IMR-90 (cell line): ENCODE data around the gene UNC79. TPM values are rescaled to one million over a fixed set of nuclear protein-coding genes. Genes with fewer than 3 reads are reported as not detected.

Source experiments
- ATAC-seq: fragments of 200-7000 bp; cut with Tn5 transposase; 2 replicates; pipeline ENCODE4 v1.9.1; 2020; ENCODE audit warnings: low read depth, mild to moderate bottlenecking, moderate library complexity
- BruUV-seq: library from RNA; stranded (reverse); fragments of 400-500 nt; replicated peaks from 2 replicates; lab custom pipeline; 2021; lab: Mats Ljungman, UMichigan
- CTCF ChIA-PET: fragments of 300-600 bp; formaldehyde crosslinking; extraction: SDS; loops from one replicate; lab custom pipeline; 2021; ENCODE audit warnings: antibody characterized with exemption; lab: Yijun Ruan, JAX
- POLR2A ChIA-PET: fragments of 300-600 bp; sonication (Branson Sonifier 250); formaldehyde crosslinking; loops from one replicate; lab custom pipeline; 2022; ENCODE audit warnings: antibody characterized with exemption; ENCODE audit not compliant: unreplicated experiment; lab: Charles Lee
- DNase-seq: peaks from one replicate; pipeline ENCODE4 v3.0.0; 2013
- H2AFZ ChIP-seq: replicated peaks from 2 replicates; pipeline ENCODE3; 2013; ENCODE audit warnings: low read length, mild to moderate bottlenecking; ENCODE audit not compliant: poor library complexity
- H2AK5ac ChIP-seq: 2 replicates; pipeline ENCODE4 v1.6.1; 2013; ENCODE audit warnings: low read depth, low read length, inconsistent platforms
- H2AK9ac ChIP-seq: replicated peaks from 2 replicates; pipeline ENCODE3; 2013; ENCODE audit warnings: mild to moderate bottlenecking, low read depth, low read length, moderate library complexity; ENCODE audit not compliant: poor library complexity
- H2BK120ac ChIP-seq: 2 replicates; pipeline ENCODE4 v1.6.1; 2013; ENCODE audit warnings: low read depth, low read length, inconsistent platforms
- H2BK15ac ChIP-seq: 3 replicates; pipeline ENCODE4 v1.6.1; 2013; ENCODE audit warnings: low read depth, low read length, inconsistent platforms
- H2BK20ac ChIP-seq: 2 replicates; pipeline ENCODE4 v1.6.1; 2013; ENCODE audit warnings: low read depth, mild to moderate bottlenecking, inconsistent platforms, low read length, moderate library complexity
- H2BK5ac ChIP-seq: 2 replicates; pipeline ENCODE4 v1.6.1; 2013; ENCODE audit warnings: mild to moderate bottlenecking, low read depth, low read length, inconsistent platforms; ENCODE audit not compliant: poor library complexity, severe bottlenecking
- H3K14ac ChIP-seq: replicated peaks from 2 replicates; pipeline ENCODE4 v1.6.1; 2013; ENCODE audit warnings: low read depth, low read length, inconsistent platforms
- H3K18ac ChIP-seq: 2 replicates; pipeline ENCODE4 v1.6.1; 2013; ENCODE audit warnings: low read depth, low read length, control low read depth
- H3K23ac ChIP-seq: 2 replicates; pipeline ENCODE4 v1.6.1; 2013; ENCODE audit warnings: low read depth, low read length, inconsistent platforms
- H3K27ac ChIP-seq: 2 replicates; pipeline ENCODE4 v1.5.1; 2013; ENCODE audit warnings: mild to moderate bottlenecking, control low read depth, low read length; ENCODE audit not compliant: insufficient read depth
- H3K27me3 ChIP-seq: 2 replicates; pipeline ENCODE4 v1.6.1; 2013; ENCODE audit warnings: low read length; ENCODE audit not compliant: control insufficient read depth, insufficient read depth
- H3K36me3 ChIP-seq: 2 replicates; pipeline ENCODE4 v1.6.1; 2013; ENCODE audit warnings: low read length, mixed read lengths; ENCODE audit not compliant: control insufficient read depth, insufficient read depth
- H3K4ac ChIP-seq: 2 replicates; pipeline ENCODE4 v1.6.1; 2013; ENCODE audit warnings: low read depth, low read length, inconsistent platforms
- H3K4me1 ChIP-seq: 2 replicates; pipeline ENCODE4 v1.6.1; 2013; ENCODE audit warnings: low read length, mixed read lengths; ENCODE audit not compliant: control insufficient read depth, insufficient read depth
- H3K4me2 ChIP-seq: 2 replicates; pipeline ENCODE4 v1.6.1; 2013; ENCODE audit warnings: low read depth, mild to moderate bottlenecking, control low read depth, low read length, moderate library complexity
- H3K4me3 ChIP-seq: 2 replicates; pipeline ENCODE4 v1.5.1; 2013; ENCODE audit warnings: low read depth, mild to moderate bottlenecking, control low read depth, low read length, moderate library complexity; ENCODE audit not compliant: insufficient read depth
- H3K56ac ChIP-seq: 2 replicates; pipeline ENCODE4 v1.6.1; 2013; ENCODE audit warnings: low read length, inconsistent platforms; ENCODE audit not compliant: insufficient read depth; ENCODE audit errors: extremely low read depth
- H3K79me1 ChIP-seq, 2 experiments: 2 replicates each; pipeline ENCODE4 v1.6.1; 2013; ENCODE audit warnings: low read length in 2 of 2, inconsistent platforms in 1 of 2, low read depth in 1 of 2
- H3K9ac ChIP-seq: 2 replicates; pipeline ENCODE4 v1.6.1; 2013; ENCODE audit warnings: low read depth, low read length, control low read depth
- H3K9me1 ChIP-seq: 2 replicates; pipeline ENCODE4 v1.6.1; 2013; ENCODE audit warnings: low read length, inconsistent platforms; ENCODE audit not compliant: insufficient read depth
- H3K9me3 ChIP-seq: 2 replicates; pipeline ENCODE4 v1.6.1; 2013; ENCODE audit warnings: low read length; ENCODE audit not compliant: control insufficient read depth, insufficient read depth
- H4K20me1 ChIP-seq: 2 replicates; pipeline ENCODE4 v1.6.1; 2013; ENCODE audit warnings: low read length, inconsistent platforms; ENCODE audit not compliant: insufficient read depth
- H4K5ac ChIP-seq: 2 replicates; pipeline ENCODE4 v1.6.1; 2013; ENCODE audit warnings: mild to moderate bottlenecking, low read depth, low read length, control low read depth
- H4K8ac ChIP-seq, 2 experiments: 2 replicates each; pipeline ENCODE4 v1.6.1; 2013; ENCODE audit warnings: low read depth in 2 of 2, low read length in 2 of 2, control low read depth in 1 of 2, inconsistent platforms in 1 of 2
- H4K91ac ChIP-seq: 2 replicates; pipeline ENCODE4 v1.6.1; 2013; ENCODE audit warnings: low read depth, low read length, inconsistent platforms; ENCODE audit not compliant: insufficient read depth
- BHLHE40 ChIP-seq: fragments of 150-350 bp; IDR thresholded peaks from 2 replicates; pipeline ENCODE4 v1.6.1; 2016; ENCODE audit warnings: mild to moderate bottlenecking, low read depth, low read length
- CTCF ChIP-seq: conservative IDR thresholded peaks from 2 replicates; pipeline ENCODE4 v1.5.1; 2012; ENCODE audit warnings: mild to moderate bottlenecking, low read depth, low read length, improper control_type of control experiment
- ELK1 ChIP-seq: fragments of 150-350 bp; IDR thresholded peaks from 2 replicates; pipeline ENCODE4 v1.6.1; 2016; ENCODE audit warnings: low read depth, mild to moderate bottlenecking, low read length, moderate library complexity, borderline replicate concordance
- MAFK ChIP-seq: IDR thresholded peaks from 2 replicates; pipeline ENCODE4 v1.6.1; 2012; ENCODE audit warnings: low read depth, low read length, improper control_type of control experiment
- MXI1 ChIP-seq: IDR thresholded peaks from 2 replicates; pipeline ENCODE4 v1.6.1; 2012; ENCODE audit warnings: low read depth, mild to moderate bottlenecking, low read length, moderate library complexity, borderline replicate concordance
- NFE2L2 ChIP-seq: fragments of 150-350 bp; IDR thresholded peaks from 2 replicates; pipeline ENCODE4 v1.6.1; 2016; ENCODE audit warnings: low read depth, mild to moderate bottlenecking, low read length
- RAD21 ChIP-seq: IDR thresholded peaks from 2 replicates; pipeline ENCODE4 v1.6.1; 2012; ENCODE audit warnings: low read length, improper control_type of control experiment
- RCOR1 ChIP-seq: IDR thresholded peaks from 2 replicates; pipeline ENCODE4 v1.6.1; 2012; ENCODE audit warnings: mild to moderate bottlenecking, low read length, improper control_type of control experiment; ENCODE audit not compliant: insufficient replicate concordance
- WGBS, 2 experiments: methylation state at CpG; one replicate each; pipeline versions ENCODE4 v1.1.5 to v1.1.7; 2013; ENCODE audit warnings: missing lambda C conversion rate in 2 of 2; ENCODE audit not compliant: insufficient read length in 1 of 2; ENCODE audit errors: extremely low coverage in 2 of 2; 5-methylcytosine and 5-hydroxymethylcytosine counted together
- dilution Hi-C: fragments of 300-500 bp; cut with HindIII; formaldehyde crosslinking; loops from one replicate; pipeline ENCODE4 v1.14.3; 2018; ENCODE audit warnings: low sequenced_read_pairs; ENCODE audit not compliant: unreplicated experiment
- in situ Hi-C: fragments of 300-500 bp; cut with MboI; formaldehyde crosslinking; loops from 3 replicates; pipeline ENCODE4 v1.14.3; 2019; ENCODE audit warnings: low sequenced_read_pairs, inconsistent platforms, mixed read lengths
- intact Hi-C: fragments of 100-400 bp; cut with micrococcal nuclease; formaldehyde crosslinking; loops from 2 replicates; pipeline ENCODE4 v1.10.0; 2022
- polyA plus RNA-seq, 3 experiments: library from polyadenylated mRNA; depleted of rRNA; stranded (reverse); fragments of >200 nt; gene quantifications; 2 replicates each; pipeline ENCODE4 v1.2.3, GENCODE V29; 2012; ENCODE audit warnings: low replicate concordance in 1 of 3
- total RNA-seq: library from RNA; depleted of rRNA; stranded (reverse); fragments of >200 nt; gene quantifications from 2 replicates; pipeline ENCODE4 v1.2.3, GENCODE V29; 2012

Gene UNC79
- total and polyA plus RNA-seq, 2 of the 4 experiments (the other 2 are of a cell fraction): under 0.01 TPM

GRCh38 chr14:93657875-93658274, 227.1 kb downstream of the UNC79 start:
- Histone ChIP-seq H2AFZ (no peak overlapping the region), H2BK15ac (no peak overlapping the region), H3K14ac (no peak overlapping the region), H3K4me2 (no peak overlapping the region), H3K4me3 (no peak overlapping the region), H3K27me3 (no peaks in the 10 kb centered on the region), H4K20me1 (no peaks in the 10 kb centered on the region), H2BK5ac (no peak overlapping the region), H3K56ac (no peak overlapping the region), H3K18ac (no peak overlapping the region), H3K9me1 (no peaks in the 10 kb centered on the region), H2AK9ac (no peak overlapping the region), H3K9me3 (no peaks in the 10 kb centered on the region), H3K4ac (no peak overlapping the region), H3K36me3 (no peaks in the 10 kb centered on the region), H4K91ac (no peak overlapping the region), H2BK20ac (no peak overlapping the region), H3K23ac (no peak overlapping the region), H4K5ac (no peak overlapping the region), H2BK120ac (no peak overlapping the region), H3K79me1 (no peaks in the 10 kb centered on the region), H3K4me1 (no peaks in the 10 kb centered on the region), H3K27ac (no peak overlapping the region), H4K8ac (no peak overlapping the region), H3K9ac (no peak overlapping the region), H2AK5ac (no peak overlapping the region)
- CTCF ChIA-PET: no interaction called here
- DNase-seq (no peak), ATAC-seq (no peak)
- POLR2A ChIA-PET: no interaction called here
- intact Hi-C loops: loop anchor here (5.0 kb wide), 1 partner anchor 479 kb away; no protein-coding TSS in a partner anchor
- dilution Hi-C loops: no loop called here
- in situ Hi-C loops: no loop called here
- TF ChIP-seq BHLHE40 (no peak), MAFK (no peak), NFE2L2 (no peak), RAD21 (no peak), CTCF (no peak), RCOR1 (no peak), MXI1 (no peak), ELK1 (no peak)
- WGBS, 2 experiments: 20% methylated on average over 1 of the region's 6 CpGs; no CpG with 5 or more reads in 1 of the 2 experiments
- no TSS peak for BruUV-seq
